GM18909 (cell line): ENCODE measurements around the gene TTC27.
"Not testable (repeated sequence)": the region's sequence is repeated elsewhere in the genome, so short reads cannot be mapped to it uniquely, and the experiment has no call there.

Source experiments
- ATAC-seq: cut with Tn5 transposase; IDR thresholded peaks from one replicate; pipeline ENCODE4 v1.9.1; 2021; ENCODE audit warnings: mild to moderate bottlenecking; ENCODE audit not compliant: unreplicated experiment, poor library complexity

Gene TTC27

GRCh38 chr2:32716598-32716997 lies 88.7 kb downstream of the TTC27 start:
- ATAC-seq: no peak

- ATAC-seq: no peak
Measured at GRCh38 chr2:32718752-32719151, 90.9 kb downstream of the TTC27 start.

- ATAC-seq: no peak
Measured at GRCh38 chr2:32719430-32719829, 91.6 kb downstream of the TTC27 start.

GRCh38 chr2:32719933-32720716 lies 92.3 kb downstream of the TTC27 start:
- no peak for ATAC-seq

GRCh38 chr2:32720771-32721170 lies 92.9 kb downstream of the TTC27 start:
- ATAC-seq: no peak

- no peak for ATAC-seq
Measured at GRCh38 chr2:32721376-32721775, 93.5 kb downstream of the TTC27 start.

GRCh38 chr2:32723467-32724079 lies 95.7 kb downstream of the TTC27 start:
- ATAC-seq: no peak

- ATAC-seq: not testable (repeated sequence)
Measured at GRCh38 chr2:32726678-32727077, 98.8 kb downstream of the TTC27 start.

- ATAC-seq: no peak
Measured at GRCh38 chr2:32727157-32727556, 99.3 kb downstream of the TTC27 start.

GRCh38 chr2:32730958-32731357 lies 103.1 kb downstream of the TTC27 start:
- not testable (repeated sequence) for ATAC-seq

GRCh38 chr2:32732120-32732519 lies 104.3 kb downstream of the TTC27 start:
- ATAC-seq: no peak

- no peak for ATAC-seq
Measured at GRCh38 chr2:32732912-32733472, 105.1 kb downstream of the TTC27 start.

GRCh38 chr2:32735348-32735747 lies 107.5 kb downstream of the TTC27 start:
- ATAC-seq: no peak

- no peak for ATAC-seq
Measured at GRCh38 chr2:32738939-32739338, 111.1 kb downstream of the TTC27 start.

GRCh38 chr2:32739664-32740063 lies 111.8 kb downstream of the TTC27 start:
- no peak for ATAC-seq

- no peak for ATAC-seq
Measured at GRCh38 chr2:32741575-32741974, 113.7 kb downstream of the TTC27 start.

GRCh38 chr2:32742376-32742775 lies 114.5 kb downstream of the TTC27 start:
- no peak for ATAC-seq

GRCh38 chr2:32743480-32744236 lies 115.8 kb downstream of the TTC27 start:
- peak; percentile 65 for ATAC-seq

GRCh38 chr2:32745191-32745590 lies 117.3 kb downstream of the TTC27 start:
- no peak for ATAC-seq

- no peak for ATAC-seq
Measured at GRCh38 chr2:32745675-32746074, 117.8 kb downstream of the TTC27 start.

GRCh38 chr2:32746669-32747068 lies 118.8 kb downstream of the TTC27 start:
- no peak for ATAC-seq
